Endothelial cell of umbilical vein (primary cell): ENCODE results near the gene B4GALNT1.

Experiments used
- POLR2A ChIP-seq: IDR thresholded peaks from 2 replicates; pipeline ENCODE4 v1.6.1; 2012; ENCODE audit warnings: low read depth, mild to moderate bottlenecking, control low read depth, low read length
- TF ChIP-seq, protein P1 (sequence below), 2 donors: IDR thresholded peaks; 1 replicate in 1 of 2; 2 replicates in 1 of 2; pipeline ENCODE4 v1.5.1; 2011; ENCODE audit warnings: low read length in 2 of 2, mild to moderate bottlenecking in 2 of 2, moderate library complexity in 2 of 2, control low read depth in 1 of 2, inconsistent platforms in 1 of 2, low read depth in 1 of 2; ENCODE audit not compliant: insufficient read depth in 1 of 2; ENCODE audit errors: extremely low read depth in 1 of 2

DNA sequence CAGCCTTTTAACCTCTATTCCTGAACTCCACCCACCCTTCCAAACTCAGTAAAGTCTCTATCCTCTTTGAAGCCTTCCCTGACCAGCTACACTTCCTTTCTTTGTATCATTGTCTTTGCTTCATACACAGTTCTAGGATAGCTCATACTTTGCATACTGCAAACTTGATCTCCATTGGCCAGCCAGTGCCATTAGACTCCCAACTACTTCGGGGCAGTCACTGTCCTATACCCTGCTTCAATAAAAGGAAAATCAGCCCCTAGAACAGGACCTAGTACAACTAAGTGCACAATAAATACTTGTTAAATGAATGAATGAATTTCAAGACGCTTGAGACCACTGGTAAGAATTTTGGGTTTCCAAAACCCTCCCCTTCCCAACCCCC lies 42.5 kb downstream of the B4GALNT1 start:
- TF ChIP-seq POLR2A = no peak
- TF ChIP-seq, protein P1, sequence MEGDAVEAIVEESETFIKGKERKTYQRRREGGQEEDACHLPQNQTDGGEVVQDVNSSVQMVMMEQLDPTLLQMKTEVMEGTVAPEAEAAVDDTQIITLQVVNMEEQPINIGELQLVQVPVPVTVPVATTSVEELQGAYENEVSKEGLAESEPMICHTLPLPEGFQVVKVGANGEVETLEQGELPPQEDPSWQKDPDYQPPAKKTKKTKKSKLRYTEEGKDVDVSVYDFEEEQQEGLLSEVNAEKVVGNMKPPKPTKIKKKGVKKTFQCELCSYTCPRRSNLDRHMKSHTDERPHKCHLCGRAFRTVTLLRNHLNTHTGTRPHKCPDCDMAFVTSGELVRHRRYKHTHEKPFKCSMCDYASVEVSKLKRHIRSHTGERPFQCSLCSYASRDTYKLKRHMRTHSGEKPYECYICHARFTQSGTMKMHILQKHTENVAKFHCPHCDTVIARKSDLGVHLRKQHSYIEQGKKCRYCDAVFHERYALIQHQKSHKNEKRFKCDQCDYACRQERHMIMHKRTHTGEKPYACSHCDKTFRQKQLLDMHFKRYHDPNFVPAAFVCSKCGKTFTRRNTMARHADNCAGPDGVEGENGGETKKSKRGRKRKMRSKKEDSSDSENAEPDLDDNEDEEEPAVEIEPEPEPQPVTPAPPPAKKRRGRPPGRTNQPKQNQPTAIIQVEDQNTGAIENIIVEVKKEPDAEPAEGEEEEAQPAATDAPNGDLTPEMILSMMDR (IDR thresholded peaks at IDR 0.05; ENCODE audit: extremely low read depth in 1 of 2, insufficient read depth in 1 of 2, low read depth in 1 of 2, low read length in 2 of 2) = no peak
